ENCODE measurements around the gene MUSK.

GRCh38 chr9:110687497-110687896 is 18.9 kb downstream of the MUSK start:
- no peak for TF ChIP-seq CTCF (IDR thresholded peaks at IDR 0.05; ENCODE audit: low read length)
- TF ChIP-seq EZH2 (IDR thresholded peaks at IDR 0.05; ENCODE audit: borderline replicate concordance, low read length), result no peak

All from OCI-LY1 (cell line).